Osteocyte (in vitro differentiated cells): ENCODE measurements around the gene POU5F2. TPM values are rescaled to one million over a fixed set of nuclear protein-coding genes. Genes with fewer than 3 reads are reported as not detected.

Experiments
- DNase-seq: peaks from one replicate; pipeline ENCODE4 v3.0.0; 2021; ENCODE audit warnings: mixed read lengths; ENCODE audit not compliant: unreplicated experiment; ENCODE audit errors: extremely low spot score
- H3K27ac Mint-ChIP-seq: one replicate; pipeline ENCODE4 v1.8.0; 2021; ENCODE audit warnings: mild to moderate bottlenecking, mixed read lengths; ENCODE audit not compliant: unreplicated experiment
- H3K27me3 Mint-ChIP-seq: one replicate; pipeline ENCODE4 v1.8.0; 2021; ENCODE audit warnings: mixed read lengths; ENCODE audit not compliant: unreplicated experiment
- H3K36me3 Mint-ChIP-seq: one replicate; pipeline ENCODE4 v1.8.0; 2021; ENCODE audit warnings: mixed read lengths; ENCODE audit not compliant: unreplicated experiment
- H3K4me1 Mint-ChIP-seq: one replicate; pipeline ENCODE4 v1.8.0; 2021; ENCODE audit warnings: mixed read lengths; ENCODE audit not compliant: unreplicated experiment
- H3K4me3 Mint-ChIP-seq: one replicate; pipeline ENCODE4 v1.8.0; 2021; ENCODE audit warnings: mild to moderate bottlenecking, moderate library complexity, mixed read lengths; ENCODE audit not compliant: unreplicated experiment
- H3K9me3 Mint-ChIP-seq: one replicate; pipeline ENCODE4 v1.8.0; 2021; ENCODE audit warnings: mixed read lengths; ENCODE audit not compliant: unreplicated experiment
- CTCF ChIP-seq: fragments of 200-600 bp; sonication (generic); IDR thresholded peaks from 2 replicates; pipeline ENCODE4 v1.5.0; 2021; ENCODE audit warnings: antibody characterized with exemption, mild to moderate bottlenecking, moderate library complexity
- total RNA-seq: library from RNA; stranded (reverse); gene quantifications from 2 replicates; pipeline ENCODE4 v1.2.1, GENCODE V29; 2021

The POU5F2 gene
- total RNA-seq, 1 donor from 2014 or later, result 1.2 TPM

DNA sequence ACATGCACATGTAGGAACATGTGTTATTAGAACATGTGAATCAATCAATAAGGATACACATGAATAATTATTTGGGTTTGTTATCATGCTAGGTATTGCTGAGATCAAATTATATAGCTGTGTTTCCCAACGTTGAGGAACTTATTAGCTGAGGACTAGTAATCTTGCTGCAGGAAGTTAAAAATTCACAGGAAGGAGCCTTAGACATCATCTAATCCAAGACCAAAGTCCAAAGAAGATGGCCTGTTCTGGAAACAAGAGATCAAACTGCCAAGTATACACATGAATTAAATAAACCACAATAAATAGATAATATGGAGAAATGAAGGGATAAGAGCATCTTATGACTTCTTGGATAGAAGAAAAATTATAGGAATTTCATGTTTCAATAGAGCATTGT, 19.9 kb downstream of the POU5F2 start:
- H3K4me1 Mint-ChIP-seq, result peaks cover 11% of the 10 kb centered on the region
- no peaks in the 10 kb centered on the region for H3K27me3 Mint-ChIP-seq
- DNase-seq, result no peak
- H3K27ac Mint-ChIP-seq, result no peak overlapping the region
- no peaks in the 10 kb centered on the region for H3K36me3 Mint-ChIP-seq
- TF ChIP-seq CTCF, result no peak
- H3K4me3 Mint-ChIP-seq, result no peak overlapping the region
- no peaks in the 10 kb centered on the region for H3K9me3 Mint-ChIP-seq

DNA sequence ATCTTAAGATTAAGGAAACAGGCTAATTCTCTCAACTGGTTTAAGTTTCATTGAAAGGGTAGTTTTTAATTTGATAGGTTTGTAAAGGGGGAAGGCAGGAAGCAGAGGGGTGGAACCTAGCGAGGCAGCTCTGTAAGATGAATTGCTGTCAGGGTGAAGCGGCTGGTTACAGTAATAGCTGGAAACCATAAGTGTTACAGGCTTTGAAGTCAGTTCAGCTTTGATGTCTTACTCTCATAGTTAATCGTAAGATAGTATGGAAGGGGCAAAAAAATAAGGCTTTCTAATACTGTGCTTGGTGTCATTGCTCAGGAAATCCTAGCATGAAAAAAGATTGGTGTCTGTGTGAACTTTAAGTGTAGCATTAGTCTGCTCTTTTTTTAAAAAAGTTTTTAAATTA, 20.3 kb downstream of the POU5F2 start:
- no peak overlapping the region for H3K27ac Mint-ChIP-seq
- no peak overlapping the region for H3K4me3 Mint-ChIP-seq
- TF ChIP-seq CTCF, result no peak
- H3K4me1 Mint-ChIP-seq, result peaks cover 11% of the 10 kb centered on the region
- H3K27me3 Mint-ChIP-seq, result no peaks in the 10 kb centered on the region
- DNase-seq, result no peak
- H3K36me3 Mint-ChIP-seq, result no peaks in the 10 kb centered on the region
- no peaks in the 10 kb centered on the region for H3K9me3 Mint-ChIP-seq

- no peak for TF ChIP-seq CTCF
- Mint-ChIP-seq H3K4me3 (no peak overlapping the region), H3K27me3 (no peaks in the 10 kb centered on the region), H3K4me1 (peaks cover 19% of the 10 kb centered on the region), H3K9me3 (peaks cover 10% of the 10 kb centered on the region), H3K27ac (no peak overlapping the region), H3K36me3 (no peaks in the 10 kb centered on the region)
- no peak for DNase-seq
Observed at GRCh38 chr5:93717162-93717561, 24.2 kb downstream of the POU5F2 start.

- Mint-ChIP-seq H3K9me3 (peaks cover 14% of the 10 kb centered on the region), H3K4me3 (no peak overlapping the region), H3K4me1 (peaks cover 19% of the 10 kb centered on the region)
Observed at GRCh38 chr5:93716453-93716852, 24.9 kb downstream of the POU5F2 start.

DNA sequence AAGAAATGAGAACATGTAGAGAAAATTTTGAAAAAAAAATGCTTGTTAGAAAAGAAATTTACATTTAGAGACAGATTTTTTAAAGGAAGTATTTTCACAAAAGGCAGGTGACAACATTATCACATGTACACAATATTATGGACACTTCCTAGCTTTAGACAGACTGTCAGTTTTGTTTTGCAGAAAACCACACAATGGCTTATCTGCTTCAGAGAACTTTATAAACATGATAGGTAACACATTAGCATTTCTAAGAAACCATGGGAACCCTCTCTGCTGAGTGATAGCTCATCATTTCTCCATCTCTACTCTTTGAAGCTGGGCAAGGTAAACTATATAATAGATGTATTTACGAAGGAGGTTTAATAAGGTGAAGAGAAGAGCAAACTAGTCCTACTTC, 25.6 kb downstream of the POU5F2 start:
- H3K4me3 Mint-ChIP-seq, result no peak overlapping the region
- no peak for DNase-seq
- H3K4me1 Mint-ChIP-seq, result peaks cover 19% of the 10 kb centered on the region
- no peaks in the 10 kb centered on the region for H3K27me3 Mint-ChIP-seq
- peaks cover 14% of the 10 kb centered on the region for H3K9me3 Mint-ChIP-seq
- no peaks in the 10 kb centered on the region for H3K36me3 Mint-ChIP-seq
- no peak overlapping the region for H3K27ac Mint-ChIP-seq
- no peak for TF ChIP-seq CTCF

More at GRCh38 chr5:93716453-93716852, 24.9 kb downstream of the POU5F2 start:
- TF ChIP-seq CTCF, result no peak
- Mint-ChIP-seq H3K27ac (no peak overlapping the region), H3K36me3 (no peaks in the 10 kb centered on the region), H3K27me3 (no peaks in the 10 kb centered on the region)
- no peak for DNase-seq
